Caki2 (cell line): Measurements from ENCODE around the gene PARD6G. TPM values are rescaled to one million over a fixed set of nuclear protein-coding genes. Genes with fewer than 3 reads are reported as not detected.

Experiments
- DNase-seq: peaks from one replicate; pipeline ENCODE4 v3.0.0-alpha.2; 2015; ENCODE audit warnings: low read depth
- in situ Hi-C: cut with HindIII; loops from 2 replicates; pipeline ENCODE4 v1.10.0; 2016; ENCODE audit warnings: low sequenced_read_pairs, low pct_unique_long_range_greater_than_20kb, mixed read lengths
- total RNA-seq: library from RNA; depleted of rRNA; stranded (reverse); fragments of >200 nt; shearing (Covaris generic); gene quantifications from 2 replicates; pipeline ENCODE4 v1.2.3, GENCODE V29; 2014; ENCODE audit warnings: low replicate concordance

PARD6G gene
- total RNA-seq, 1 experiment from 2014 or later, result 1.3 TPM

DNA sequence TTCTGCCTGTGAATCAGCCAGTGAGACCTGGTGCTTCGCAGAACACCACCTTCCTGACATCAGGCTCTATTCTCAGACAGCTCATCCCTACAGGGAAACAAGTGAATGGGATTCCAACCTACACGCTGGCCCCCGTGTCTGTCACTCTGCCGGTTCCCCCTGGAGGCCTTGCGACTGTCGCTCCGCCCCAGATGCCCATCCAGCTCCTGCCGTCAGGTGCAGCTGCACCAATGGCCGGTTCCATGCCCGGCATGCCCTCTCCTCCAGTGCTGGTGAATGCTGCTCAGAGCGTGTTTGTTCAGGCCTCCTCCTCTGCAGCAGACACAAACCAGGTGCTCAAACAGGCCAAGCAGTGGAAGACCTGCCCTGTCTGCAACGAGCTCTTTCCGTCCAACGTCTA, 110.2 kb downstream of the PARD6G start:
- DNase-seq, result no peak
- in situ Hi-C loops, result no loop called here

DNA sequence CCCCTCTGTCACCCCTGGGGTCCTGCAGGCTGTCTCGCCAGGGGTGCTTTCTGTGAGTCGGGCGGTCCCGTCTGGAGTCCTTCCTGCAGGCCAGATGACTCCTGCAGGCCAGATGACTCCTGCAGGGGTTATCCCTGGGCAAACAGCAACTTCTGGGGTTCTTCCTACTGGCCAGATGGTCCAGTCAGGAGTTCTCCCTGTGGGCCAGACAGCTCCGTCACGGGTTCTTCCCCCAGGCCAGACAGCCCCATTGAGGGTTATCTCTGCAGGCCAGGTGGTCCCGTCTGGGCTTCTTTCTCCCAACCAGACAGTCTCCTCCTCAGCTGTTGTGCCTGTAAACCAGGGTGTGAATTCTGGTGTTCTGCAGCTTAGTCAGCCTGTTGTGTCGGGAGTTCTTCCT, 110.6 kb downstream of the PARD6G start:
- in situ Hi-C loops, result no loop called here

DNA sequence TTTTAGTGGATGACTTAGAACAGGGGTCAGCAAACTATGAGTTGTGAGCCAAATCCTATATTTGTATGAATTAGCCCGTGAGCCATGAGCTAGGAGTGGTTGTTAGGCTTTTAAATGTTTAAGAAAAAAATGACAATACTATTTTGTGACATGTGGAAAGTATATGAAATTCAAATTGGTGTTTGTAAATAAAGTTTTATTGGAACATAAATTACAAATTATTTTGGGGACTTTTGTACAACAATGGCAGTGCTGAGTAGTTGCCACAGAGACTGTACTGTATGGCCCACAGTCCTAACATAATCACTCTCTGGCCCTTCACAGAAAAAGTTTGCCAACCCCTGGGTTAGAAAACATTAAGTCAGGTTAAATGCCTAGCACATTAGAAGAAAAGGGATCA, 112.2 kb downstream of the PARD6G start:
- in situ Hi-C loops, result no loop called here
- DNase-seq, result no peak

More for the DNA sequence above, 110.6 kb downstream of the PARD6G start:
- DNase-seq, result no peak

DNA sequence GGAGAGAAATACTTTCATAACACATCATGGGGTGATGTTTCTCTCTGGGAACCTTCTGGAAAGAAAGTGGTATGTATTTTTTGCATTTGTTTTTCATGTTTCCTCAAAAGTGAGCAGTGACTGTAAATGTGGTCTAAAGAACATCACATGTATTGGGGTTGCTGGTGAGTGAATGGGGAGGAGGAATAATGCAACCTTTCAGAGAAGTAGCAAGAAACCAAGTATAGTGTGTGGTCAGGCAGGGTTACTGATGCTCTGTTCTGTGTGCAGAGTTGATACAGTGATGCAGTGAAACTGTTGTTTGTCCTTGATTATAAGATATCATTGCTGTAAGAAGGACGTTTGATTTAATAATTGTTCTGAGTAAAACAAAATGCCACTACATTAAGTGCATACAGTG, 114.2 kb downstream of the PARD6G start:
- in situ Hi-C loops, result no loop called here
- no peak for DNase-seq

DNA sequence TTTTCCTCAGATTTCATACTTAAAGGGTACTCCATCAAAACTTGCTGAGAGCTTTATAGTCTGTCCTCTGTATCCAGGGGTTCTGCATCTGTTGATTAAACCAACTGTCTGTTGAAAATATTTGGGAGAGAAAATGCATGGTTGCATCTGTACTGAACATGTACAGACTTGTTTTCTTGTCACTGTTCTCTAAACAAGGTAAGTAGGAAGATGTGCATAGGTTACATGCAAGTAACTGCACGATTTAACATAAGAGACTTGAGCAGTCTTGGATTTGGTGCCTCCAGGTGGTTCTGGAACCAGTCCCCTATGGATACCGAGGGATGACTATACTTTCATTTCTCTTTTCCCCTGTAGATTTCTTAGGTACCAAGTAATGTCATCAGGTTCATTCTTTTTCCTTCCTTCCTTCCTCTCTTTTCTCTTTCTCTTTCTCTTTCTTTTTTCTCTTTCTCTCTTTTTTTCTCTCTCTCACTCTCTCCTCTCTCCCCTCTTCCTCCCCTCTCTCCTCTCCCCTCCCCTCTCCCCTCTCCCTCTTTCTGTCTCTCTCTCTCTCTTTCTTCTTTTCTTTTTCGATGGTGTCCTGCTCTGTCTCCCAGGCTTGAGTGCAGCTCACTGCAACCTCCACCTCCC, 115.0 kb downstream of the PARD6G start:
- in situ Hi-C loops, result no loop called here
- no peak for DNase-seq

DNA sequence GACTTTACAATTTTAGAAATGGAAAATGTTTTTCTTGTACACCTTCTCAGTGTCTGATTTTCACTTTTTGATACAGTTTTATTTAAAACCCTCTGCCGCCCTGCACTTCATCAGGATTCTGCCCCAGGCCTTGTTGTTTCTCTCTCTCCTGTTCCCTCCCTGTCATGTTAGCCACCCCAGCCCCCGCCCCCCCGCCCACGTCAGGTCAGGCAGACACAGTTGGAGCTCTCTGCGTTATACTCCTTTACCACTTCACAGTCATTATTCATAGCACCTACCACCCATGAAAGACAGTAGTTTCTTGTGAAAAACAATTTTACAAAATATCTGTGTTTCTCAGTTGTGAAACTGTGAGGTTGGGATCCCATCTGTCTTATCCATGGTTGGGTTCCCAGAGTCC, 116.8 kb downstream of the PARD6G start:
- in situ Hi-C loops, result no loop called here
- DNase-seq, result no peak

DNA sequence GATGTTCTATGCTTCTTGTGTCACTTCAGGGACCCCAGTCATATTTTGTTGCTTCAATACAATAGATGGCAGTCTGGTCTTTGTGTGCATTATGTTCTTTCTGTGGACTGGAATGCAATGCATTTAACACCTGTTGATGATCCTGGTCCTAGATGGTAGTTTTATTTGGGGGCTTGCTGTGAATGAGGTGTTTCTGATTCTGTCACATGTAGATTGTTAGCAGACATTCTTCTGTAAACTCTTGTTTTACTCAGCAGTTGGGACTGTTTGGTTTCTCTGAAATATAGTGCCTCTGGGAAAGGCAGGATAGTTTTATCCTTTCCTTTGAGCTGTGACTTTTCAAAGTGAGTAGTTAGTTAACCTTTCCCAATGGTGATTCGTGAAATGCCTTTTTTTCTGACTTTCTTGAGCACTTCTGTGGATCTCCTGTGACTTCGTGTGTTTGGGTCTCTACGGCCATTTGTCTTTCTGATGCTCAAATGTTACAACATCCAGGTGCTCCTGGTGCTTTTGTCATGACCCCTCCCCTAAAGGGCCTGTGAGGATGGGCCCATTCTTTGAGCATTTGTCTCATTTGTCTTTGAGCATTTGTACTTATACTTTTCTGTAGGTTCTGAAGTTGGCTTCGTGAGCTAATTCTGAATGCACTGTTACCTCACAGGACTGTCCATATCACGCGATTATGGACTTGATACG, 117.5 kb downstream of the PARD6G start:
- in situ Hi-C loops, result no loop called here
- no peak for DNase-seq

DNA sequence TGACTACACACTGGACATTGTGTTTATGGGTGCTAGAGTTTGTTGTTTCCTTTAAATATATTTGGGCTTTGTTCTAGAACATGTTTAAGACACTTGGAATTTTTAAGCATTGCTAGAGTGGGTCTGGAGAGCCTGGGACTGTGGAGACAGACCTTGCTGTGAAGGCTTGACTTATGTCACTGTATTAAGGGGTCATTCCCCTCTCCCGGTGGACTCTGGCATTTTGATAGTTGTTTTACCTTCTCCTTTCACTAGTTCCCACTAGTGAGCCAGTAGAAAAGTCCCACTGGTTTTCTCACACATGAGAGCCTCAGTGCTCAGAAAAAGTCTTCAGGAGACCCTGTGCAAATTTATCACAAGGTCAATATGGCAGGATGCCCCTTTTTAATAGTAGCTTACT, 119.7 kb downstream of the PARD6G start:
- in situ Hi-C loops, result no loop called here
- DNase-seq, result no peak

DNA sequence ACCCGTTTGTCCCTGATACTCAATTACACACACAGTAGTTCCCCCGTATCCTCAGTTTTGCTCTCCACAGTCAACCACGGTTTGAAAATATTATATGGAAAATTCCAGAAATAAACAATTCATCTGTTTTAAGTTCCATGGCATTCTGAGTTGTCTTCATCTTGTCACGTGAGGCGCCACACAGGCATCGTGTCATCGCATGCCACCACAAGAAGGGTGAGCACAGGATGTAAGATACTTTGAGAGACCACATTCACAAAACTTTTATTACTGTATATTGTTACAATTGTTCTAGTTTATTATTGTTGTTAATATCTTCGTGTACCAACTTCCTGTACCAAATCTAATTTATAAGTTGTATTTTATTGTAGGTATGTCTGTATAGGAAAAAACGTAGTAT, 120.5 kb downstream of the PARD6G start:
- DNase-seq, result no peak
- in situ Hi-C loops, result no loop called here

DNA sequence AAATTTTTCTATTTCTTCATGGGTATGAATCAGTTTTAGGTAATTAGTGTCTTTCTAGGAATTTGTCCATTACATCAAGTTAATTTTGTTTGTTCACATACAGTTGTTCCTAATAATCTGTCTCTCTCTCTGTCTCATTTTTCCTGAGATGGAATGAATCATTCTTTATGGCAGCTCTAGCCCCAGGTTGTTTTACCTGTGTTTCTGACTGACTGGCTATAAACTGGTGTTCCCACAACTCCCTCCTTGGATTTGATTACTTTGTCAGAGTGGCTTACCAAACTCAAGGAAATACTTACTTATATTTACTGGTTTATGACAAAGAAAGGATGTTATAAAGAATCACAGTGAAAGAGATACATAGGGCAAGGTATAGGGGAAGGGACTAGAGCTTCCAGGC, 123.2 kb downstream of the PARD6G start:
- no peak for DNase-seq
- in situ Hi-C loops, result no loop called here

DNA sequence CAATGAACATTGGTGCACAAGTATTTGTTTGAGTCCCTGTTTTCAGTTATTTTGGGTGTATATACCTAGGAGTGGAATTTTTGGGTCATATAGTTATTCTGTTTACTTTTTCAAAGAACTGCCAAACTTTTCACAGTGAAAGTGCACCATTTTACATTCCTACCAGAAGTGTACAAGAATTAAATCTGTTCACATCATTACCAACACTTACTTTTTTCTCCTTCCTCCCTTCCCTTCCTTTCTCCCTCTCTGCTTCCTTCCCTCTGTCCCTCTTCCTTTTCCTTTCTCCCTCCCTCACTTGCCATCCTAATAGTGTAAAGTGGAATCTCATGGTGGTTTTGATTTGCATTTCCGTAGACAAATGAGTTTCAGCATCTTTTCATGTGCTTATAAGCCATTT, 126.4 kb downstream of the PARD6G start:
- in situ Hi-C loops, result no loop called here

DNA sequence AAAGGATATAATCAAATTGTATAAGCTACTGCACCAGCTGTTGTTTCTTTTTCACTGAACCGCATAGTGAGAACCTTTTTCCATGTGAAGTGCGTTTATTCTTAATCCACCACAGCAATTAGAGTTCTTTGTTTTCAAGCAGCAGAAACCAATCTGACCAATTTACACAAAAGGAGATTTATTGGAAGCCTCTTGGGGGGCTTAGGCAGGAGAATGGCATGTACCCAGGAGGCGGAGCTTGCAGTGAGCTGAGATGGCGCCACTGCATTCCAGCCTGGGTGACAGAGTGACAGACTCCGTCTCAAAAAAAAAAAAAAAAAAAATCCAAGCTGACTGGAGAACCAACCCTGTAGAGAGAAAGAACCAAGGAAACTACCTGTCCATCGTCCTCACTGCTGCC, 128.2 kb downstream of the PARD6G start:
- DNase-seq, result no peak
- in situ Hi-C loops, result no loop called here

More for the DNA sequence above, 126.4 kb downstream of the PARD6G start:
- DNase-seq, result no peak

DNA sequence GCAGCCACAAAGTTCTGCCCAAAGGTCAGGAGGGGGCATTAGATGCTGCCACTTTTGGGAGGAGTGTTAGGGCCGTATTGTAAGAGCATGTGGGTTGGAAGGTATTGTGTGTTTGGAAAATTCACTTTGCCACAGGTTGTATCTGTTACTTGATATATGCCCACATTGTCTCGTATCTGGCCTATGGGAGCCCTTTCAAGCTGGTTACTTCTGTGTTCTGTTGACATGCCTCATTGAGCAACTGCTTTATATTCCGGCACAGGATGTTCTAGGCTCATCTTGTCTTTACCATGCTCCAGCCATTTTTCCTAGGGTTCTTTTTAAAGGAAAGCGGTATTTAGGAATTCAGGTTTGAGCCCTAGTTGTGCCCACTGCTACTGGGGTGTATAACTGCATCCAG, 132.3 kb downstream of the PARD6G start:
- in situ Hi-C loops, result no loop called here
- DNase-seq, result no peak

DNA sequence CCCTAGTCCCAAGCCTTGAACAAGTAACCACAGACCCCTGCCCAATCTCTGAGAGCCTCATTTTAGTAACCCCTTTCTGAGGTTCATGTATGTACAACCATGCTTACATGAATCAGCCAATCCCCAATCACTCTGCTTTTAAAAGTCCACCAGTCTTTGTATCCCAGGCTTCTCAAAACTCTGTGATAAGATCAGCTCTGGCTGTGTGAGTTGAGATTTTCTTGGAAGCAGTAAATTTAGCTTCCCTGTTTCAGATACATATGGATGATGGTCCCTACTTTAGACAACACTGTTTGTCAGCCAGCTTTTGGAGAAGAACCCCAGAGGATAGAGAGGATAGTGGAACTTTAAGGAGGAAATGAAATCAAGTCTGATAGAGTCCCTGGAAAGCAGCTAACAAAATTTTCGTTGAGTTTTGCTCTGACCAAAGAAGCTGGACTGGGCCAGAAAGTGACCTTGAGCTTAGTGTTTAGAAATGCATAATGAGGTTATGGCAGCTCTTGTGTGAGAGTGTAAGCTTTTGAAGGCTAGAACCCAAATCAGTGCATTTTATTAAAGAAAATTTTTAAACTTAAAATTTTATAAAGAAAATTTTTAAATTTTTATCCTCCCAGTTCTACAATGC, 134.6 kb downstream of the PARD6G start:
- no peak for DNase-seq
- in situ Hi-C loops, result no loop called here

DNA sequence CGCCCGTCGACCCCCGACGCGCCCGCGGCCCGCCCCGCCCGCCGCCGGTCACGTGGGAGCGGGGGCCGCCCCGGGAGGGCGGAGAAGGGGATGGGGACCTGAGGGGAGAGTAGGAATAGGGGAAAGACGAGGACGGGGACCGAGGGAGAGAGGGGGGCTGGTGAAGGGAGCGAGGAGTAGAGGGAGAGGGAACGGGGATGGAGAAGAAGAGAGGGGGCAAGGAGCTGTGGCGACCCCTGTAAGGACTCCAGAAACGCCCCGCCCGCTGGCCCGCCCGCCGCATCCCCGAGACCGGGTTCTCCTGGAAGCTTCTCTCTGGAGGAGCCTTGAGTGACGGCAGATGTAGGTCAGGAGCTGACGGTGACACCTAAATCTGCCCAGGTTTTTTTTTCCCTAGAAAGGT, 137.6 kb downstream of the PARD6G start:
- in situ Hi-C loops, result no loop called here
- DNase-seq, result peak; percentile 15

DNA sequence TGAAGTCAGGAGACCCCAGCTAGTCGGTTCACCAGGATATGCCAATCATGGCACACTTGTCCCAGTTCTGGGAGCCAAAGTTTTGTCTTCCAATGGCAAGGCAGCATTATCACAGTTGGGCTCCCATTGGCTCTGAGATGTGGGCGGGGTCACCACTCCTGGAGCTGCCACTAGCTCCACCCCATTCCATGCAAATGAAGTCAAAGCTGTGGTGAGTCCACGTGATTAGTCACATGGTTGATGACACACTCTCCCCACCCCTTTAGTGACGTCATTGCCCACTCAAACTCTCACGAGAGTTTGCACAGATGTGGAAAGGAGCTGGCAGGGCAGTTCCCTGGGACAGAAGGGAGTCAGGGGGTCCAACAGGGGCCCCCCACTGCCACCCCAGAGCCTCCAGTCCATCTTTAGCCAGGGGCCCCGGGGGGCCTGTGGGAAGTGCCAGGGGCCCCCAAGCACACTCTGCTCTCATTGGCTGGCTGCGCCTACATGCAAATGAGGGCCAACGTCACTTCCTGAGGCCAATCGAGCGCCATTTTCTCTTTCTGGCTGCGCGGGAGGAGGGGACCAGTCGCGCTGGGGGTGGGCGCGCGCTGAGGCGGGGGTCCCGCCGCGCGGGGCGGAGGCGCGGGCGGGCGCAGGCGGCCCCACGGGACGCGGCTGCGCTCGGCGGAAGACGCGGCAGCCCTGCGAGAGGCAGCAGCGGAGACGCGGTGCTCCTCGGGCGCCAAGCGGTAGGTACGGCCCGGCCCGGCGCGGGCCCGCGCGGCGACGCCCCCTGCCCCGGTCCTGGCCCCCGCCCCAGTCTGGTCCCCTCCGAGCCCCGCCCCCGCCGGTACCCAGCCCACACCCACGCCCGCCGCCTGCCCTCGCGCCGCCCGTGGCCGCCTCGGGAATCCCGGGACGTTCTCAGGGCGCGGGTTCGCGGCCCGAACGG, 138.3 kb downstream of the PARD6G start, which contains the start of gene ADNP2:
Gene ADNP2, plus strand, starts transcription at position 524 of the 937 bp plus-strand sequence. CDS start 8,281 bp downstream, outside the sequence.
- in situ Hi-C loops, result no loop called here

DNA sequence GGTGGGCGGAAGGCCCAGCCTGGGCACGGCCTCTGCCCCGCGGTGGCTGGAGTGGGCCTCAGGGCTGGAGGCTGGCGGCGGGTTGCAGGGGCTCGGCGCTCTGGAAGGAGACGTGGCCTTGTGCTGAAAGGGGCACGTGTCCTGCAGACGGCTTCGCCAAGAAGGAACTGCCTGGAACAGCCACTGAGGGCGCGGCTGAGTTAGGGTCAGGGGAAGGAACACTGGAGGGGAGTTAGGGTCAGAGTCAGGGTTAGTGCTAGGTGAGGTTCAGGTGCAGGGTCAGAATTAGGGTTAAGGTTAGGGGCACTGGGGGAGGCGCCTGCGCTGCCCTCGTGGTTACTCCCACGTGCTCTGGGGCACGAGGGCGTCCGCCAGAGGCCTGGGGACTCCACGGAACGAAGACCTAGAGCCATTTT, 139.2 kb downstream of the PARD6G start:
- in situ Hi-C loops, result no loop called here
- no peak for DNase-seq

More for the DNA sequence above, 138.3 kb downstream of the PARD6G start, which contains the start of gene ADNP2:
- peak; percentile 94 for DNase-seq

DNA sequence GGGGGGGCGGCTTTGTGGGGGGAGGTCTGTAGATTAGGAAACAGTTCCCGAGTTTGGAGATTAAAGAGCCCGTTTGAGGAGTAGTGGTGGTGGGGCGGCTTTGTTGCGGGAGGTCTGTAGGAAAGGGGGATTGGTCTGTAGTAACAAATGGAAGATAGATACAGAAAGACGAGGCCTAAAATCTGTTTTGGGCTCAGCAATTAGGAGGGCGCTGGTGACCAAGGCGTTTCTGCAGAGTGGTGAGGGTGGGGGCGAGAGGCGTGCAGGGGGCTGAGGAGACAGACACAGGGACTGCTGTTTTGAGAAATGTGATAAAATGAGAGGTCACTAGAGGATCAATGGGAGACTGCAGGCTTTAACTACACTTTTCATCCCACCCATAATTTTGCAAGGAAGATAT, 139.9 kb downstream of the PARD6G start:
- in situ Hi-C loops, result no loop called here

More for the DNA sequence above, 139.9 kb downstream of the PARD6G start:
- DNase-seq, result no peak
